ENCODE data around the gene NCKAP5.

DNA sequence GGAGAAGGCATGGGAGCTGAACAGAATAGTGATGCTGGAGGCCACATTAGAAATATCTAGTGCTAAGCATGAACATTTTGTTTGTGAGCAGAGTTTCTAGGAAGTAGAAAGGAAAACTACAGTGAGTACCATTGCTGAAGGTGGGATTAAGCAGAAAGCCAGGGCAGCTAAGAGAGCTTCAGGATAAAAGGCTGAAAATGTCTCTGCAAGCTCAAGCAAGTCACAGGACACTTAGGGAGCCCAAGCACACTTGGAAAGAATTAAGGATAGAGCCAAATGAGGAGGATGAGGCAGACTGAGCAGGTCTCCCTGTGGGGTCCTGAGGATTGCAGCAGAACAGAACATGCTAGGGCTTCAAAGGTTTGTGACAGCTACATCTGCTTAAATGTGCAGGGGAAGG lies 817.7 kb downstream of the NCKAP5 start:
- TF ChIP-seq, protein P1, sequence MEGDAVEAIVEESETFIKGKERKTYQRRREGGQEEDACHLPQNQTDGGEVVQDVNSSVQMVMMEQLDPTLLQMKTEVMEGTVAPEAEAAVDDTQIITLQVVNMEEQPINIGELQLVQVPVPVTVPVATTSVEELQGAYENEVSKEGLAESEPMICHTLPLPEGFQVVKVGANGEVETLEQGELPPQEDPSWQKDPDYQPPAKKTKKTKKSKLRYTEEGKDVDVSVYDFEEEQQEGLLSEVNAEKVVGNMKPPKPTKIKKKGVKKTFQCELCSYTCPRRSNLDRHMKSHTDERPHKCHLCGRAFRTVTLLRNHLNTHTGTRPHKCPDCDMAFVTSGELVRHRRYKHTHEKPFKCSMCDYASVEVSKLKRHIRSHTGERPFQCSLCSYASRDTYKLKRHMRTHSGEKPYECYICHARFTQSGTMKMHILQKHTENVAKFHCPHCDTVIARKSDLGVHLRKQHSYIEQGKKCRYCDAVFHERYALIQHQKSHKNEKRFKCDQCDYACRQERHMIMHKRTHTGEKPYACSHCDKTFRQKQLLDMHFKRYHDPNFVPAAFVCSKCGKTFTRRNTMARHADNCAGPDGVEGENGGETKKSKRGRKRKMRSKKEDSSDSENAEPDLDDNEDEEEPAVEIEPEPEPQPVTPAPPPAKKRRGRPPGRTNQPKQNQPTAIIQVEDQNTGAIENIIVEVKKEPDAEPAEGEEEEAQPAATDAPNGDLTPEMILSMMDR (IDR thresholded peaks at IDR 0.05) = no peak
- TF ChIP-seq POLR2A (IDR thresholded peaks at IDR 0.05) = no peak
